A673 (cell line): Measurements from ENCODE around the gene OR8J1. TPM values are rescaled to one million over a fixed set of nuclear protein-coding genes. Genes with fewer than 3 reads are reported as not detected.

Source experiments
- BruUV-seq: library from RNA; stranded (reverse); fragments of 400-500 nt; replicated peaks from 2 replicates; lab custom pipeline; 2021; lab: Mats Ljungman, UMichigan
- CTCF ChIA-PET: fragments of 300-600 bp; sonication (Branson Sonifier 250); formaldehyde crosslinking; loops from one replicate; lab custom pipeline; 2022; ENCODE audit warnings: antibody characterized with exemption; lab: Charles Lee
- POLR2A ChIA-PET: fragments of 300-600 bp; sonication (Branson Sonifier 250); formaldehyde crosslinking; loops from one replicate; lab custom pipeline; 2022; ENCODE audit warnings: antibody characterized with exemption; ENCODE audit not compliant: low non-redundant PET; lab: Charles Lee
- DNase-seq: peaks from one replicate; pipeline ENCODE4 v3.0.0-alpha.2; 2015; ENCODE audit warnings: low spot score
- H3K27ac ChIP-seq: fragments of 200-600 bp; sonication (generic); 2 replicates; pipeline ENCODE4 v1.5.1; 2016; ENCODE audit warnings: mixed run types, low read depth, mild to moderate bottlenecking, mixed read lengths, antibody characterized with exemption, low read length; ENCODE audit not compliant: poor library complexity, severe bottlenecking
- H3K27me3 ChIP-seq: fragments of 200-600 bp; sonication (generic); replicated peaks from 2 replicates; pipeline ENCODE4 v1.6.1; 2017; ENCODE audit warnings: mixed run types, low read depth, mild to moderate bottlenecking, mixed read lengths, antibody characterized with exemption, low read length; ENCODE audit not compliant: insufficient read depth, poor library complexity
- H3K36me3 ChIP-seq: fragments of 200-600 bp; sonication (generic); 2 replicates; pipeline ENCODE4 v1.6.1; 2016; ENCODE audit warnings: mixed run types, mild to moderate bottlenecking, mixed read lengths, antibody characterized with exemption, low read length; ENCODE audit not compliant: insufficient read depth, poor library complexity, severe bottlenecking
- H3K4me1 ChIP-seq: fragments of 200-600 bp; sonication (generic); 2 replicates; pipeline ENCODE4 v1.6.1; 2017; ENCODE audit warnings: mixed run types, mild to moderate bottlenecking, mixed read lengths, antibody characterized with exemption, low read length; ENCODE audit not compliant: insufficient read depth, poor library complexity, severe bottlenecking
- H3K4me3 ChIP-seq: fragments of 200-600 bp; sonication (generic); 2 replicates; pipeline ENCODE4 v1.5.1; 2016; ENCODE audit warnings: low read depth, mixed run types, mild to moderate bottlenecking, mixed read lengths, low read length; ENCODE audit not compliant: poor library complexity, severe bottlenecking
- H3K9me3 ChIP-seq: fragments of 200-600 bp; sonication (generic); 2 replicates; pipeline ENCODE4 v1.6.1; 2016; ENCODE audit warnings: mixed run types, low read depth, mild to moderate bottlenecking, mixed read lengths, antibody characterized with exemption, low read length; ENCODE audit not compliant: poor library complexity, severe bottlenecking
- EZH2 ChIP-seq: fragments of 200-600 bp; sonication (generic); IDR thresholded peaks from 2 replicates; pipeline ENCODE4 v1.6.1; 2017; ENCODE audit warnings: borderline replicate concordance, low read depth, mild to moderate bottlenecking, mixed read lengths, antibody characterized with exemption, low read length; ENCODE audit not compliant: poor library complexity, severe bottlenecking
- intact Hi-C: fragments of 100-400 bp; cut with micrococcal nuclease; formaldehyde crosslinking; loops from one replicate; pipeline ENCODE4 v1.10.0; 2022; ENCODE audit not compliant: unreplicated experiment
- total RNA-seq: library from RNA; stranded (reverse); gene quantifications from 2 replicates; pipeline ENCODE4 v1.2.3, GENCODE V29; 2021
- TF ChIP-seq, protein P1 (sequence below): fragments of 300-800, 200-600 bp; sonication (generic); conservative IDR thresholded peaks from 2 replicates; pipeline ENCODE4 v1.5.1; 2017; ENCODE audit warnings: low read depth, mild to moderate bottlenecking, antibody characterized with exemption, low read length, moderate library complexity, mixed read lengths

OR8J1 gene
- total RNA-seq, 1 experiment from 2014 or later: not detected

DNA sequence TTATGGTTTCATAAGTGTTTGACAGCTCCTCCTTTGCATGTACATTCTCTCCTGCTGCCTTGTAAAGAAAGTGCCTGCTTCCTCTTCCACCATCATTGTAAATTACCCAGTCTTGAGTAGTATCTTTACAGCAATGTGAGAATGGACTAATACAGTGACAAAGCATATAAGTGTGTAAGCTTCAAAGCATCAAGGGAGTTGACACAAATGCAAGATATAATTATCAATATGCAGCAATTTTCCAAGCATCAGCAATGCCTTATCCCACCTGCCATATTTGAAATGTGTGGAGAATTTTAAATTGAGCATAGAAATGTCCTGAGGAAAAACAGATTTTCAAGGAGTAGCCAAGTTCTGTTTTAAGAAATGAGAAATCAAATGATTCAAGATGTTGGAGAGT lies 56.7 kb downstream of the OR8J1 start:
- H3K36me3 ChIP-seq: no peaks in the 10 kb centered on the region
- ChIA-PET POLR2A (no interaction called here), CTCF (no interaction called here)
- no peak overlapping the region for H3K4me3 ChIP-seq
- no peak for TF ChIP-seq EZH2
- TF ChIP-seq, protein P1, sequence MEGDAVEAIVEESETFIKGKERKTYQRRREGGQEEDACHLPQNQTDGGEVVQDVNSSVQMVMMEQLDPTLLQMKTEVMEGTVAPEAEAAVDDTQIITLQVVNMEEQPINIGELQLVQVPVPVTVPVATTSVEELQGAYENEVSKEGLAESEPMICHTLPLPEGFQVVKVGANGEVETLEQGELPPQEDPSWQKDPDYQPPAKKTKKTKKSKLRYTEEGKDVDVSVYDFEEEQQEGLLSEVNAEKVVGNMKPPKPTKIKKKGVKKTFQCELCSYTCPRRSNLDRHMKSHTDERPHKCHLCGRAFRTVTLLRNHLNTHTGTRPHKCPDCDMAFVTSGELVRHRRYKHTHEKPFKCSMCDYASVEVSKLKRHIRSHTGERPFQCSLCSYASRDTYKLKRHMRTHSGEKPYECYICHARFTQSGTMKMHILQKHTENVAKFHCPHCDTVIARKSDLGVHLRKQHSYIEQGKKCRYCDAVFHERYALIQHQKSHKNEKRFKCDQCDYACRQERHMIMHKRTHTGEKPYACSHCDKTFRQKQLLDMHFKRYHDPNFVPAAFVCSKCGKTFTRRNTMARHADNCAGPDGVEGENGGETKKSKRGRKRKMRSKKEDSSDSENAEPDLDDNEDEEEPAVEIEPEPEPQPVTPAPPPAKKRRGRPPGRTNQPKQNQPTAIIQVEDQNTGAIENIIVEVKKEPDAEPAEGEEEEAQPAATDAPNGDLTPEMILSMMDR: no peak
- intact Hi-C loops: no loop called here
- peaks cover 14% of the 10 kb centered on the region for H3K9me3 ChIP-seq
- no peak overlapping the region for H3K27ac ChIP-seq
- H3K27me3 ChIP-seq: no peaks in the 10 kb centered on the region
- H3K4me1 ChIP-seq: no peaks in the 10 kb centered on the region
- no TSS peak for BruUV-seq
- no peak for DNase-seq

Other genes with a start within 250 kb of the OR8J1 start
- not detected in 2 replicates for gene OR8H3, start 231.9 kb upstream of the OR8J1 start, total RNA-seq
- gene OR8J3, start 214.1 kb upstream of the OR8J1 start, total RNA-seq: not detected in 2 replicates
- not detected in 2 replicates for gene OR8K5, start 194.0 kb upstream of the OR8J1 start, total RNA-seq
- gene OR5J2, start 177.7 kb upstream of the OR8J1 start, total RNA-seq: not detected in 2 replicates
- not detected in 2 replicates for gene OR5T2, start 120.0 kb upstream of the OR8J1 start, total RNA-seq
- gene OR5T3, start 102.0 kb upstream of the OR8J1 start, total RNA-seq: not detected in 2 replicates
- not detected in 2 replicates for gene OR5T1, start 80.1 kb upstream of the OR8J1 start, total RNA-seq
- not detected in 2 replicates for gene OR8H1, start 62.0 kb upstream of the OR8J1 start, total RNA-seq
- gene OR8K3, start 39.1 kb upstream of the OR8J1 start, total RNA-seq: not detected in 2 replicates
- gene OR8K1, start 8.3 kb upstream of the OR8J1 start, total RNA-seq: not detected in 2 replicates
- not detected in 2 replicates for gene OR8U1, start 21.3 kb downstream of the OR8J1 start, total RNA-seq
- gene OR5AL1, start 58.4 kb downstream of the OR8J1 start, total RNA-seq: not detected in 2 replicates
- not detected in 2 replicates for gene OR5M3, start 119.1 kb downstream of the OR8J1 start, total RNA-seq
- gene OR5M8, start 137.1 kb downstream of the OR8J1 start, total RNA-seq: not detected in 2 replicates
- not detected in 2 replicates for gene OR5M11, start 189.0 kb downstream of the OR8J1 start, total RNA-seq
- not detected in 2 replicates for gene OR5M10, start 223.4 kb downstream of the OR8J1 start, total RNA-seq